GM08714 (cell line): ENCODE results near the gene NSL1.
"Not testable (repeated sequence)": the region's sequence is repeated elsewhere in the genome, so short reads cannot be mapped to it uniquely, and the experiment has no call there.

Experiments
- H3K4me3 ChIP-seq: fragments of 200-500 bp; sonication (Bioruptor generic); 2 replicates; pipeline ENCODE4 v1.5.1; 2014; ENCODE audit warnings: mild to moderate bottlenecking, low read length, inconsistent platforms
- ZNF274 ChIP-seq: IDR thresholded peaks from 2 replicates; pipeline ENCODE4 v1.6.1; 2012; ENCODE audit warnings: mild to moderate bottlenecking, low read depth, low read length

The NSL1 gene

GRCh38 chr1:212749821-212750535 lies 41.6 kb downstream of the NSL1 start:
- no peak overlapping the region; the same call in 1 of the 2 replicates for H3K4me3 ChIP-seq
- TF ChIP-seq ZNF274: no peak

- no peak for TF ChIP-seq ZNF274
- H3K4me3 ChIP-seq: no peak overlapping the region
Measured at GRCh38 chr1:212746546-212746945, 45.0 kb downstream of the NSL1 start.

- TF ChIP-seq ZNF274: no peak
Measured at GRCh38 chr1:212745303-212745702, 46.3 kb downstream of the NSL1 start.

GRCh38 chr1:212743901-212744475 lies 47.6 kb downstream of the NSL1 start:
- TF ChIP-seq ZNF274: no peak
- H3K4me3 ChIP-seq: no peak overlapping the region

More at GRCh38 chr1:212745303-212745702, 46.3 kb downstream of the NSL1 start:
- H3K4me3 ChIP-seq: no peak overlapping the region

- no peak overlapping the region for H3K4me3 ChIP-seq
- no peak for TF ChIP-seq ZNF274
Measured at GRCh38 chr1:212738330-212738729, 53.2 kb downstream of the NSL1 start.

GRCh38 chr1:212737559-212737958 lies 54.0 kb downstream of the NSL1 start:
- TF ChIP-seq ZNF274: no peak

GRCh38 chr1:212733109-212733508 lies 58.5 kb downstream of the NSL1 start:
- no peak for TF ChIP-seq ZNF274
- H3K4me3 ChIP-seq: no peak overlapping the region

More at GRCh38 chr1:212737559-212737958, 54.0 kb downstream of the NSL1 start:
- H3K4me3 ChIP-seq: no peak overlapping the region

- no peak for TF ChIP-seq ZNF274
- no peak overlapping the region for H3K4me3 ChIP-seq
Measured at GRCh38 chr1:212731630-212732029, 59.9 kb downstream of the NSL1 start.

GRCh38 chr1:212728606-212729005 lies 63.0 kb downstream of the NSL1 start:
- no peak overlapping the region for H3K4me3 ChIP-seq
- no peak for TF ChIP-seq ZNF274

GRCh38 chr1:212727386-212728181 lies 64.0 kb downstream of the NSL1 start:
- no peak overlapping the region for H3K4me3 ChIP-seq
- TF ChIP-seq ZNF274: no peak

- H3K4me3 ChIP-seq: not testable (repeated sequence)
Measured at GRCh38 chr1:212724679-212725078, 66.9 kb downstream of the NSL1 start.

GRCh38 chr1:212722270-212722957 lies 69.2 kb downstream of the NSL1 start:
- no peak for TF ChIP-seq ZNF274

GRCh38 chr1:212721388-212722247 lies 70.0 kb downstream of the NSL1 start:
- no peak overlapping the region for H3K4me3 ChIP-seq
- no peak for TF ChIP-seq ZNF274

More at GRCh38 chr1:212722270-212722957, 69.2 kb downstream of the NSL1 start:
- no peak overlapping the region for H3K4me3 ChIP-seq
